NCI-H2171 treated with DMSO at 0.1 percent for 48 hours (cell line): ENCODE results near the gene ADGRA3.
A peak's percentile ranks its signal among the peaks of the same experiment; 100 is the strongest.

Experiments
- DNase-seq: peaks from one replicate; lab custom pipeline; 2025; lab: John Stamatoyannopoulos, UW

The ADGRA3 gene, protein sequence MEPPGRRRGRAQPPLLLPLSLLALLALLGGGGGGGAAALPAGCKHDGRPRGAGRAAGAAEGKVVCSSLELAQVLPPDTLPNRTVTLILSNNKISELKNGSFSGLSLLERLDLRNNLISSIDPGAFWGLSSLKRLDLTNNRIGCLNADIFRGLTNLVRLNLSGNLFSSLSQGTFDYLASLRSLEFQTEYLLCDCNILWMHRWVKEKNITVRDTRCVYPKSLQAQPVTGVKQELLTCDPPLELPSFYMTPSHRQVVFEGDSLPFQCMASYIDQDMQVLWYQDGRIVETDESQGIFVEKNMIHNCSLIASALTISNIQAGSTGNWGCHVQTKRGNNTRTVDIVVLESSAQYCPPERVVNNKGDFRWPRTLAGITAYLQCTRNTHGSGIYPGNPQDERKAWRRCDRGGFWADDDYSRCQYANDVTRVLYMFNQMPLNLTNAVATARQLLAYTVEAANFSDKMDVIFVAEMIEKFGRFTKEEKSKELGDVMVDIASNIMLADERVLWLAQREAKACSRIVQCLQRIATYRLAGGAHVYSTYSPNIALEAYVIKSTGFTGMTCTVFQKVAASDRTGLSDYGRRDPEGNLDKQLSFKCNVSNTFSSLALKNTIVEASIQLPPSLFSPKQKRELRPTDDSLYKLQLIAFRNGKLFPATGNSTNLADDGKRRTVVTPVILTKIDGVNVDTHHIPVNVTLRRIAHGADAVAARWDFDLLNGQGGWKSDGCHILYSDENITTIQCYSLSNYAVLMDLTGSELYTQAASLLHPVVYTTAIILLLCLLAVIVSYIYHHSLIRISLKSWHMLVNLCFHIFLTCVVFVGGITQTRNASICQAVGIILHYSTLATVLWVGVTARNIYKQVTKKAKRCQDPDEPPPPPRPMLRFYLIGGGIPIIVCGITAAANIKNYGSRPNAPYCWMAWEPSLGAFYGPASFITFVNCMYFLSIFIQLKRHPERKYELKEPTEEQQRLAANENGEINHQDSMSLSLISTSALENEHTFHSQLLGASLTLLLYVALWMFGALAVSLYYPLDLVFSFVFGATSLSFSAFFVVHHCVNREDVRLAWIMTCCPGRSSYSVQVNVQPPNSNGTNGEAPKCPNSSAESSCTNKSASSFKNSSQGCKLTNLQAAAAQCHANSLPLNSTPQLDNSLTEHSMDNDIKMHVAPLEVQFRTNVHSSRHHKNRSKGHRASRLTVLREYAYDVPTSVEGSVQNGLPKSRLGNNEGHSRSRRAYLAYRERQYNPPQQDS (N-terminal part only)

GRCh38 chr4:22515888-22516541 is at the start of gene ADGRA3:
TSS of gene ADGRA3 (minus strand) at chr4:22516066. CDS start at chr4:22515784, 282 bp downstream.
- DNase-seq: peak; percentile 17

- no peak for DNase-seq
These were observed 40.6 kb upstream of the ADGRA3 start for GRCh38 chr4:22556495-22556894.

DNA sequence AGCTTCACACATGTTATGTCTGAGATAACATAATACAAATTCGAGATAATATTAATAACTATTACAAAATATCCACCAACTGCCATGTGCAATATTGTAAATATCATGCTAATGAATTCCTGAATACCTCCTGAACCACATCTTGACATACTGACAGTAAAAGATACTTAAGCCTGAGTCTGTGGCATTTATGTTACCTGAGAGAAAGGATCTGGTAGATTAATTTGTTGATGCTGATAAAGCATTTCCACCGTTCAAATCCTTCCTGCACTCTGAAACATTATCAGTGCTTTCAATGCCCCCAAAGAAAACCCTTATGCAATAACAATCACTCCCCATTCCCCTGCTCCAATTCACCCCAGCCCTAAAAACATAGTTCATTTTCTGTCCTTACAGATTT is 38.8 kb upstream of the ADGRA3 start:
- no peak for DNase-seq

GRCh38 chr4:22553560-22553959 is 37.7 kb upstream of the ADGRA3 start:
- DNase-seq: no peak

DNA sequence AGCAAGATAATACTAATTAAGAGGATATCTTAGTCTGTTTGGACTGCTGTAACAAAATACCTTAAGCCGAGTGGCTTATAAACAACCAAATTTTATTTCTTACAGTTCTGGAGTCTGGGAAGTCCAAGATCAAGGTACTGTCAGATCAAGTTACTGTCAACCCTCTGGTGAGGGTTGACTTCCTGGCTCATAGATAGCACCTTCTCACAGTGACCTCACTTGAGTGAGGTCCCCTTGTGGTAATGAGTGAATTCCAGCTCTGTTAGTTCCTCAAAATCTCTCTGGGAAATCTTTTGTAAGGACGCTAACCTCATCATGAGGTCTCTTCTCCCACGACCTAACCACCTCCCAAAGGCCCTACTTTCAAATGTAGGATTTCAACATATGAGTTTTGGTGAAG is 36.9 kb upstream of the ADGRA3 start:
- no peak for DNase-seq

- DNase-seq: no peak
These were observed 35.7 kb upstream of the ADGRA3 start for GRCh38 chr4:22551550-22551949.

DNA sequence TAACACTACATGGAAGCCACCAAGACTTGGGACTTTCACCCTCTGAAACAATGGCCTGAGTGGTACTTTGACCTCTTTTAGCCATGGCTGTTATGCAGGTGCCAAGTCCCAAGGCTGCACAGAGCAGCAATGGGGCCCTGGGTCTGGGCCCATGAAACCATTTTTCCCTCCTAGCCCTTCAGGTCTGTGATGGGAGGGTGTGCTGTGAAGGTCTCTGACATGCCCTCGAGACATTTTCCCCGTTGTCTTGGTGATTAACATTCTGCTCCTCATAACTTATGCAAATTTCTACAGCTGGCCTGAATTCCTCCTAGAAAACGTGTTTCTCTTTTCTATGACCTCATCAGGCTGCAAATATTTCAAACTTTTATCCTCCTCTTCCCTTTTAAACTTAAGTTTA is 30.4 kb upstream of the ADGRA3 start:
- no peak for DNase-seq

DNA sequence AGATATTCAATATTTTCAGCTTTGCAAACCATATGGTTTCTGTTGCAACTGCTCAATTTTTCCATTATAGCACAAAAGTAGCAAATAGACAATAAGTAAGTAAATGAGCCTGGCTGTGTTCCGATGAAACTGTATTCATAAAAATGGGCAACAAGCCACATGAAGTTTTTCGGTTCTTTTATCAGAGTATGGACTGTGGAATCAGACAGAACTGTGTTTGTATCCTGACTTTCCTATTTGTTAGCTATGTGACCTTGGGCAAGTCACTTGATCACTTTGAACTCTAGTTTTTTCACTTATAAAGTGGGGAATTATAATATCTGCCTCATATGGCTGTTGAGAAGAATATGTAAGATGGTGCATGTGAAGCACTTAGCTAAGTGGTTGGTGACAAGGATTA is 23.4 kb upstream of the ADGRA3 start:
- no peak for DNase-seq

DNA sequence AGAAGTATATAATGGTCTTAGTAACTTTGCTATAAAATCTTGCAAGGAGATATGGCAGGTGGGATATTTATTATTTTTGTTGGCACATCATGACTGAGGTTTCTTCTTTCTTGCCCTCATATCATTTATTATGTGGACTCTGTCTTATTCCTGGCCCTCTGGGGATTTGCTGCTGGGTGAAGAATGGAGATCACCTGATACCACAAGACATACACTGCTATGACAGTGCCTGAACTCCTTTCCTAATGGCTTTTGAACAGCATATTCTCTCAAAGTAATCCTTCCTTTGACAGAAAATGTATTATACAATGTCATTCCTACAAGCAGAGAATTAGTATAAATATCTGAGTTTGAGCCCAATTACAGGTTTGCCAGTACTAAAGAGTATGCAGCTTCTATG is 22.0 kb upstream of the ADGRA3 start:
- no peak for DNase-seq

DNA sequence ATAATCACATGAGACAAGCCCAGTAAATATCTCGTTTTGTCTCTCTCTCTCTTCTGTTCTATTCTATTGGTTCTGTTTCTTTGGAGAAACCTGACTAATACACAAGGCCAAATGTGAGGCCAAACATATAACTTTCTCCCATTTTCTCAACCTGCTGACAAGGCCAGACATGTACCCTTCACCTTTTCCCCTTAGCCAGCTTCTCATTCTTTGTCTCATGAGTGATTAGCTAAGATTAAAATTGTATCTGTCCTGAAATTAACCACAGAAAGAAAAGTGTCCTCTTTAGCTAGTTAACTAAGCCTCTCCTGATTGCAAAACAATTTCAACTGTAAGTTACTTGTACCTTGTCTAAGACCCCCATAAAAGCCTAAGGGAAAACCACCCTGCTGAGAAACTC is 18.5 kb upstream of the ADGRA3 start:
- no peak for DNase-seq

GRCh38 chr4:22532896-22533295 is 17.0 kb upstream of the ADGRA3 start:
- DNase-seq: no peak

- DNase-seq: no peak
These were observed 16.3 kb upstream of the ADGRA3 start for GRCh38 chr4:22532117-22532516.

DNA sequence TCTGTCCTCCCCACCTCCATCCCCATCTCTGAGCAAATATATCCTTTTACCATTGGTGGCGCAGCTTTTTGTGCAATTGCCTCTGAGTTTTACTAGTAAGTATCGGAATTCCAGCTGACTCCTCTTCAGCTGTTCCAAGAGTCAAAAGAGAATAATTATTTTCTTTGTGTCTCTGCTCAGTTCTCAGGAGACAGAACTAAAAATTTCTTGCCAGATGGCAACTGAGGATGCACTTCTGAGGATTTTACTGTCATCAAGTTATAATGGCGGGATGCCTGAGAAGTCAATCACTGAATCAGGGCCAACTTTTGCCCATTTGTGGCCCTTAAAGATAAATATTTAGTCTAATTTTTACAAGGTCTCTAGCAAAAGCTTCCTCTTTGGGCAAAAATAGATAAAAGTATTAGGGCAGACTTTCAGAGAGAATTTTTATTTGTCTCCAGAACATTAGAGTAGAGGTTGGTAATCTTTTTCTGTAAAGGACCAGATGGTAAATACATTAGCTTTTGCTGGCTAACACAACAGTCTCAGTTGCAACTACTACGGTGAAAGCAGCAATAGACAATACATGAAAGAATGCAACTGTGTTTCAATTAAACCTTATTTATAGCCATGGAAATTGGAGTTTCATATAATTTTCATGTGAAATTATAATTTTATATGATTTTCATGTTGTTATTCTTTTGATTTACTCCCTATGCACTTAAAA is 15.6 kb upstream of the ADGRA3 start:
- DNase-seq: no peak

DNA sequence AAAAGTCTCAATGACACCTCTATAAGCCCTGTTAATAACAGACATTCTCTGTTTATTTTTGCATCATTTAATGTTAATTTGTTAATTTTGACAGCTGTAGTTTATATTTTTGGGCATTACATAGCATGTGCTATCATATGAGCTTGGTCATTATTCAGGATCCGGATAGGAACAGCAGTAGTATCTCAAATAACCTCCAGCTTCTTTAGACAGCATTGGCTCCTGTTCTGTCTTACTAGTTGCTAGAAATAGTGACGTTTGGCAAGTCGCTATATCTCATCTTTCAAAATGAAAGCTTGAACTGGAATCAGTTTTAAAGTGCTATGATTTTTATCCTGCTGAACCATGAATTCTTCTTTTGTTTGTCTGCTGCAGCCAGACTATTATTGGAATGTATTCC is 9.0 kb upstream of the ADGRA3 start:
- DNase-seq: no peak

- no peak for DNase-seq
These were observed 7.0 kb upstream of the ADGRA3 start for GRCh38 chr4:22522706-22523501.

DNA sequence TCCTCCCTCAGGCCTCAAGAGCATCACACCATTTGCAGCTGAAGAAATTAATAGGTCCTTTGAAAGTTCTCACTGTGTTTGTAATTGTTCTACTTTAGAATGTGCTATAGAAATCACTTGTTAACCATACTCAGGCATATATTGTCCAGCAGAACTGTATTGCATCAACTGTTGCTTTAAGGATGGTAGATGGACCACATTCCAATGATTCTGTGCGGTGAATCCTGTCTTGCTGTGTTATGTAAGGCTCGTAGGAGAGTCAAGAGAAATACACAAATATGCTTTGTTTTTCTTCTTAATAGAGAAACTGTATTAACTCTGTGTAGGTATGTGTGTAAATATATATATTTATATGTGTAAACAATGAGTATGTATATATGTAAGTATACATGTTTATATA is 6.3 kb upstream of the ADGRA3 start:
- no peak for DNase-seq

DNA sequence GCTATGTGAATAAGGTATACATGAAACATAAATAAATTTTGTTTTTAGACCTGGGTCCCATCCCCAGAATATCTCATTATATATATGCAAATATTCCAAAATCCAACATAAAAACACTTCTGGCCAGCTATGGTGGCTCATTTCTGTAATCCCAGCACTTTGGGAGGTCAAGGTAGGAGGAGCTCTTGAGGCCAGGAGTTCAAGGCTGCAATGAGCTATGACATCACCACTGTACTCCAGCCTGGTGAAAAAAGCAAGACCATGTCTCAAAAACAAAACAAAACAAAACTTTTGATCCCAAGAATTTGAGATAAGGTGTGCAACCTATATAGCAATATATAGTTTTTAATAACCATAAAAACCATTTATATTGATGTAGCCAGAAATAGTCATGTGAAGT is 5.4 kb upstream of the ADGRA3 start:
- DNase-seq: no peak

GRCh38 chr4:22515145-22515887 is 550 bp downstream of the ADGRA3 start:
- DNase-seq: peak; percentile 61

DNA sequence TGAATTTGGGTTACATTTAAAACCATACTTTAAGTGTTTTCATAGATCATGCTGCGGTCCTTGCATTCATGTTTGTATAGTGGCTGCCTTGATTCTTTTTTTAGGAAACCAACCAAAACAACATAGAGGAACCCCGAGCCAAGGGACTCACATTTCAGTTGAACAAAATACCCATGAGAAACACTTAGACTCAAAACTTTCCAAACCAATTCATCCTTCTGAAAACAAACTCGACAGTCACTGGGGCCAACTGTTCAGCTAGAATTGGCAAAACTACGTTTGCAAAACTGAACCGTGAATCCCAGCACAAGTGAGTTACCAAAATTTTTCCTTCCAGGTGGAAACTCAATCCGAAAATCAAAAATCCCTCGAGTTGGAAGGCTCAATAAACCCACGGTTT is 1.4 kb downstream of the ADGRA3 start:
- no peak for DNase-seq

GRCh38 chr4:22514001-22514400 is 1.9 kb downstream of the ADGRA3 start:
- no peak for DNase-seq
